ENCODE data around the gene FRRS1.

Gene FRRS1

GRCh38 chr1:99737016-99737415 is 29.4 kb downstream of the FRRS1 start:
- ChIA-PET CTCF (no interaction called here), POLR2A (no interaction called here)
- Histone ChIP-seq H3K4me3 (ENCODE audit: low read depth, low read length) (no peak overlapping the region), H3K9me3 (ENCODE audit: control insufficient read depth, insufficient read depth, low read depth, low read length) (no peaks in the 10 kb centered on the region), H3K27ac (ENCODE audit: extremely low read depth, low read depth, low read length) (no peak overlapping the region), H3K4me1 (ENCODE audit: control insufficient read depth, insufficient read depth, low read length) (no peaks in the 10 kb centered on the region), H3K36me3 (ENCODE audit: control insufficient read depth in 2 of 2, insufficient read depth in 1 of 2, low read length in 2 of 2) (peaks cover 0 to 7% of the 10 kb centered on the region in 2 experiments)
- TF ChIP-seq ZNF654 (tag by site-specific recombination; IDR thresholded peaks at IDR 0.05; ENCODE audit: low read depth) = peak; percentile 80
- TF ChIP-seq ZNF37A (tag by site-specific recombination; IDR thresholded peaks at IDR 0.05) = no peak
- TF ChIP-seq CTCF (tag by site-specific recombination; IDR thresholded peaks at IDR 0.05) = peak; percentile 71
- peak; percentile 47; the same call in 1 of the 2 replicates for TF ChIP-seq ZBTB48 (tag by site-specific recombination; IDR thresholded peaks at IDR 0.05)

- TF ChIP-seq ZNF776 (tag by site-specific recombination; IDR thresholded peaks at IDR 0.05; ENCODE audit: borderline replicate concordance) = no peak
- peak; percentile 64; the same call in 1 of the 2 replicates for TF ChIP-seq SCRT1 (tag by site-specific recombination; IDR thresholded peaks at IDR 0.05; ENCODE audit: borderline replicate concordance)
- TF ChIP-seq ZNF830 (tag by site-specific recombination; IDR thresholded peaks at IDR 0.05; ENCODE audit: low read depth) = no peak
- peak; percentile 81 for TF ChIP-seq SCRT2 (tag by site-specific recombination; IDR thresholded peaks at IDR 0.05)
- TF ChIP-seq ZNF639 (tag by site-specific recombination; IDR thresholded peaks at IDR 0.05) = no peak
- no peak for TF ChIP-seq ZNF777 (tag by site-specific recombination; IDR thresholded peaks at IDR 0.05; ENCODE audit: borderline replicate concordance)
- H3K27ac ChIP-seq (ENCODE audit: extremely low read depth, low read depth, low read length) = no peak overlapping the region
- POLR2A ChIA-PET = no interaction called here
Measured at GRCh38 chr1:99735852-99736251, 30.6 kb downstream of the FRRS1 start.

GRCh38 chr1:99731384-99731783 is 35.1 kb downstream of the FRRS1 start:
- H3K36me3 ChIP-seq (ENCODE audit: control insufficient read depth in 2 of 2, insufficient read depth in 1 of 2, low read length in 2 of 2) = no peaks in the 10 kb centered on the region
- no peak overlapping the region for H3K4me3 ChIP-seq (ENCODE audit: low read depth, low read length)
- no peak overlapping the region for H3K27ac ChIP-seq (ENCODE audit: extremely low read depth, low read depth, low read length)
- POLR2A ChIA-PET = no interaction called here
- TF ChIP-seq ZNF626 (tag by site-specific recombination; IDR thresholded peaks at IDR 0.05) (no peak), ZNF114 (tag by site-specific recombination; IDR thresholded peaks at IDR 0.05) (no peak), BCL11A (tag by site-specific recombination; IDR thresholded peaks at IDR 0.05; ENCODE audit: low read depth) (no peak), ZNF324 (tag by site-specific recombination; IDR thresholded peaks at IDR 0.05) (no peak), ZNF24 (tag by site-specific recombination; IDR thresholded peaks at IDR 0.05) (no peak), SETDB1 (IDR thresholded peaks at IDR 0.05; ENCODE audit: insufficient read length, low read length) (no peak), ZBTB20 (tag by site-specific recombination; IDR thresholded peaks at IDR 0.05) (no peak), ZNF768 (tag by site-specific recombination; IDR thresholded peaks at IDR 0.05) (no peak), ZNF350 (tag by site-specific recombination; IDR thresholded peaks at IDR 0.05) (no peak)
- H3K9me3 ChIP-seq (ENCODE audit: control insufficient read depth, insufficient read depth, low read depth, low read length) = no peaks in the 10 kb centered on the region
- CTCF ChIA-PET = no interaction called here
- H3K4me1 ChIP-seq (ENCODE audit: control insufficient read depth, insufficient read depth, low read length) = no peaks in the 10 kb centered on the region

More at GRCh38 chr1:99735852-99736251, 30.6 kb downstream of the FRRS1 start:
- Histone ChIP-seq H3K4me1 (ENCODE audit: control insufficient read depth, insufficient read depth, low read length) (no peaks in the 10 kb centered on the region), H3K36me3 (ENCODE audit: control insufficient read depth in 2 of 2, insufficient read depth in 1 of 2, low read length in 2 of 2) (peaks cover 0 to 3% of the 10 kb centered on the region in 2 experiments), H3K9me3 (ENCODE audit: control insufficient read depth, insufficient read depth, low read depth, low read length) (no peaks in the 10 kb centered on the region), H3K4me3 (ENCODE audit: low read depth, low read length) (no peak overlapping the region)
- CTCF ChIA-PET = no interaction called here

Data from HEK293 (cell line).